Measurements from ENCODE around the gene MARCHF10.
"Not testable (repeated sequence)": the region's sequence is repeated elsewhere in the genome, so short reads cannot be mapped to it uniquely, and the experiment has no call there.

MARCHF10 gene

DNA sequence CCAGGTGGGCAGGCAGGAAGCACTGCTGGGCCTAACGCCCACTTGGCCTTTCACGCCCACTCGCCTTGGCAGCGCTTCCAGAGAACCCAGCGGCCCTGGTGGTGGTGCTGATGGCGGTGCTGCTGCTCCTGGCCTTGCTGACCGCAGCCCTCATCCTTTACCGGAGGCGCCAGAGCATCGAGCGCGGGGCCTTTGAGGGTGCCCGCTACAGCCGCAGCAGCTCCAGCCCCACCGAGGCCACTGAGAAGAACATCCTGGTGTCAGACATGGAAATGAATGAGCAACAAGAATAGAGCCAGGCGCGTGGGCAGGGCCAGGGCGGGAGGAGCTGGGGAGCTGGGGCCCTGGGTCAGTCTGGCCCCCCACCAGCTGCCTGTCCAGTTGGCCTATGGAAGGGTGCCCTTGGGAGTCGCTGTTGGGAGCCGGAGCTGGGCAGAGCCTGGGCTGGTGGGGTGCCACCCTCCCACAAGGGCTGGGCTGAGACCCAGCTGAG lies 115.9 kb downstream of the MARCHF10 start:
- TF ChIP-seq, protein P1, sequence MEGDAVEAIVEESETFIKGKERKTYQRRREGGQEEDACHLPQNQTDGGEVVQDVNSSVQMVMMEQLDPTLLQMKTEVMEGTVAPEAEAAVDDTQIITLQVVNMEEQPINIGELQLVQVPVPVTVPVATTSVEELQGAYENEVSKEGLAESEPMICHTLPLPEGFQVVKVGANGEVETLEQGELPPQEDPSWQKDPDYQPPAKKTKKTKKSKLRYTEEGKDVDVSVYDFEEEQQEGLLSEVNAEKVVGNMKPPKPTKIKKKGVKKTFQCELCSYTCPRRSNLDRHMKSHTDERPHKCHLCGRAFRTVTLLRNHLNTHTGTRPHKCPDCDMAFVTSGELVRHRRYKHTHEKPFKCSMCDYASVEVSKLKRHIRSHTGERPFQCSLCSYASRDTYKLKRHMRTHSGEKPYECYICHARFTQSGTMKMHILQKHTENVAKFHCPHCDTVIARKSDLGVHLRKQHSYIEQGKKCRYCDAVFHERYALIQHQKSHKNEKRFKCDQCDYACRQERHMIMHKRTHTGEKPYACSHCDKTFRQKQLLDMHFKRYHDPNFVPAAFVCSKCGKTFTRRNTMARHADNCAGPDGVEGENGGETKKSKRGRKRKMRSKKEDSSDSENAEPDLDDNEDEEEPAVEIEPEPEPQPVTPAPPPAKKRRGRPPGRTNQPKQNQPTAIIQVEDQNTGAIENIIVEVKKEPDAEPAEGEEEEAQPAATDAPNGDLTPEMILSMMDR (conservative IDR thresholded peaks at IDR 0.05): no peak
- no peak for TF ChIP-seq ZFX (IDR thresholded peaks at IDR 0.05)
- no peak overlapping the region for H3K27ac ChIP-seq

- H3K27ac ChIP-seq: not testable (repeated sequence)
Measured at GRCh38 chr17:62691589-62691915, 116.6 kb downstream of the MARCHF10 start.

DNA sequence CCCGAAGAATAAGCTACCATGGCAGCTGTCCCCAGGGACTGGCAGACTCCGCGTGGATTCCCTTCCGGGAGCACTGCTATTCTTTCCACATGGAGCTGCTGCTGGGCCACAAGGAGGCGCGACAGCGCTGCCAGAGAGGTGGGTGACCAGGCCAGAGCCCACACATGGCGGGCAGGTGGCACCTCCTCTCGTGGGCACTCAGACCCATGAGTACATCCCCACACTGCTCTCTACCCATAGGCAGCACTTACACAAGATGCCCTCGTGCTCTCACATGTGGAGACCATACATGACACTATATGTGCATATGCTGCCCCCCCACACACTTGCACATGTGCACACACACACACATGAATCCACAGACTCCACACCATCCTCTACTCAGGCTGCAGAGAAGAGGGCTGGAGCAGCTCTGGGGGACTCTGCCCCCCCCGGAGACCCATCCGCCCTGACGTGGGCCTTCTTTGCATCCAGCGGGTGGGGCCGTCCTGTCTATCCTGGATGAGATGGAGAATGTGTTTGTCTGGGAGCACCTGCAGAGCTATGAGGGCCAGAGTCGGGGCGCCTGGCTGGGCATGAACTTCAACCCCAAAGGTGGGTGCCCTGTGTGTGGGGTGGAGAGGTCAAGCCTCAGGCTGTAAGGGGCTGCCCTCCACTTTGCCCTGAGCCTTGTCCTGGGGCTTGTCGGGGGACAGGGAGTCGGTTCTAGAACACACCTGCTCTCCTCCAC lies 117.8 kb downstream of the MARCHF10 start:
- no peak overlapping the region for H3K27ac ChIP-seq
- TF ChIP-seq ZFX (IDR thresholded peaks at IDR 0.05): no peak
- TF ChIP-seq, protein P1 (conservative IDR thresholded peaks at IDR 0.05): no peak

- no peak for TF ChIP-seq ZFX (IDR thresholded peaks at IDR 0.05)
- TF ChIP-seq, protein P1 (conservative IDR thresholded peaks at IDR 0.05): no peak
- no peak overlapping the region for H3K27ac ChIP-seq
Measured at GRCh38 chr17:62689441-62690167, 118.5 kb downstream of the MARCHF10 start.

DNA sequence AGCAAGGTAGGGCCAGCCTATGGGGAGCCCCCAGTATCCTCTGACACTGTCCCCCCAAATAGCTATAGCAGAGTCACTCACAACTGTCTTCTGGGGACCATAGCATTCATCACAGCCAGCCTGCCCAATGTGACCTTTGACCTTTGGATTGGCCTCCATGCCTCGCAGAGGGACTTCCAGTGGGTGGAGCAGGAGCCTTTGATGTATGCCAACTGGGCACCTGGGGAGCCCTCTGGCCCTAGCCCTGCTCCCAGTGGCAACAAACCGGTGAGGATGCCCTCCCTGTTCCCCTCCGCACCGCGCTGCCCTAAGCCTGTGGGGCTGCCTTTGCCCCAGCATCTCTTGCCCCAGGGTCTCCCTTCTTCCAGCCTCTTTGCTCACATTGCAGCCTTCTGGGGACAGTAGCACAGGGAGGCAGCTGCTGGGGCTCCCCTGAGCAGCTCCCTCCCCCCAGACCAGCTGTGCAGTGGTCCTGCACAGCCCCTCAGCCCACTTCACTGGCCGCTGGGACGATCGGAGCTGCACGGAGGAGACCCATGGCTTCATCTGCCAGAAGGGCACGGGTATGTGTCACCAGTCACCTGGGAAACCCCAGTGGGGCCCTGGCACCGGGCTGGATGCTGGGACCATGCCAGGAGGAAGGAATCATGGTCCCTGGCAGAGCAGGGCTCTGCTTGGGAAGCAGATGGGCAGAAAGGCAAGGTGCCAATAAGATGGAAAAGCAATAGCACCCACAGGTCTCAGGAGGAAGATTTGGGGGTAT lies 119.5 kb downstream of the MARCHF10 start:
- no peak overlapping the region for H3K27ac ChIP-seq
- TF ChIP-seq, protein P1 (conservative IDR thresholded peaks at IDR 0.05): no peak
- no peak for TF ChIP-seq ZFX (IDR thresholded peaks at IDR 0.05)

DNA sequence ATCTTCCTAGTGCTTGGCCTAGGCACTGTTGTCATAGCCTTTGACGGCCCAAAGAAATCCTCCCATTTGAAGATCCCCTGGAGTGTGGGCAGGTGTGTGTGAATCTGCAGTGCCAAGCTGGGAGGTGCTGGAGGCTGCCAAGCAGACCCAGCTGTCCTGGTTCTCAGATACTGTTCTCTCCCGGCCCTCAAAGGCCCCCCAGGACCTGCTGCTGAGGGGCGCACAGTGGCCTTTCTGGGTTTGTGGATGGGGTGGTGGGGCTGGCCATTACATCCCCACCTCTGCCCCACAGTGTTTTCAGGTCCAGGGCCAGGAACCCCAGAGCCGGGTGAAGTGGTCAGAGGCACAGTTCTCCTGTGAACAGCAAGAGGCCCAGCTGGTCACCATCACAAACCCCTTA lies 120.1 kb downstream of the MARCHF10 start:
- no peak overlapping the region for H3K27ac ChIP-seq
- TF ChIP-seq, protein P1 (conservative IDR thresholded peaks at IDR 0.05): no peak
- no peak for TF ChIP-seq ZFX (IDR thresholded peaks at IDR 0.05)

- TF ChIP-seq, protein P1 (conservative IDR thresholded peaks at IDR 0.05): no peak
- TF ChIP-seq ZFX (IDR thresholded peaks at IDR 0.05): no peak
Measured at GRCh38 chr17:62684179-62684578, 123.9 kb downstream of the MARCHF10 start.

More at GRCh38 chr17:62684179-62684578, 123.9 kb downstream of the MARCHF10 start:
- H3K27ac ChIP-seq: no peak overlapping the region
